LHCN-M2 (cell line): Measurements from ENCODE around the gene HRH4. TPM values are rescaled to one million over a fixed set of nuclear protein-coding genes. Genes with fewer than 3 reads are reported as not detected.

ENCODE experiments used
- DNase-seq: peaks from one replicate; pipeline ENCODE4 v3.0.0-alpha.2; 2012; ENCODE audit warnings: low read depth
- total RNA-seq: library from RNA; depleted of rRNA; stranded (reverse); fragments of >200 nt; gene quantifications from 2 replicates; pipeline ENCODE4 v1.2.3, GENCODE V29; 2014; rRNA removed

HRH4 gene
- total RNA-seq, 1 experiment from 2014 or later = not detected

- no peak for DNase-seq
Measured at GRCh38 chr18:24504401-24504800, 44.0 kb downstream of the HRH4 start.

- no peak for DNase-seq
Measured at GRCh38 chr18:24506175-24506574, 45.7 kb downstream of the HRH4 start.

GRCh38 chr18:24509435-24509834 is 49.0 kb downstream of the HRH4 start:
- DNase-seq = no peak

- DNase-seq = peak; percentile 77
Measured at GRCh38 chr18:24514439-24514838, 54.0 kb downstream of the HRH4 start.

GRCh38 chr18:24515721-24516120 is 55.3 kb downstream of the HRH4 start:
- DNase-seq = no peak

GRCh38 chr18:24516261-24516660 is 55.8 kb downstream of the HRH4 start:
- no peak for DNase-seq

GRCh38 chr18:24517554-24517953 is 57.1 kb downstream of the HRH4 start:
- DNase-seq = no peak

- no peak for DNase-seq
Measured at GRCh38 chr18:24518596-24518995, 58.2 kb downstream of the HRH4 start.

Other genes starting within 250 kb of the HRH4 start
- 13.9 and 19.2 TPM in 2 replicates for gene OSBPL1A, start 62.8 kb upstream of the HRH4 start, total RNA-seq
- gene IMPACT, start 34.0 kb upstream of the HRH4 start, total RNA-seq = 36.1 and 38.8 TPM in 2 replicates